CD4-positive, alpha-beta T cell treated with Interleukin-17A for 1 hour (primary cell): ENCODE data around the gene DLG2.
A peak's percentile ranks its signal among the peaks of the same experiment; 100 is the strongest.
"Not testable (repeated sequence)": the region's sequence is repeated elsewhere in the genome, so short reads cannot be mapped to it uniquely, and the experiment has no call there.

Source experiments
- DNase-seq: peaks from one replicate; pipeline ENCODE4 v3.0.0-alpha.2; 2020

Gene DLG2

DNA sequence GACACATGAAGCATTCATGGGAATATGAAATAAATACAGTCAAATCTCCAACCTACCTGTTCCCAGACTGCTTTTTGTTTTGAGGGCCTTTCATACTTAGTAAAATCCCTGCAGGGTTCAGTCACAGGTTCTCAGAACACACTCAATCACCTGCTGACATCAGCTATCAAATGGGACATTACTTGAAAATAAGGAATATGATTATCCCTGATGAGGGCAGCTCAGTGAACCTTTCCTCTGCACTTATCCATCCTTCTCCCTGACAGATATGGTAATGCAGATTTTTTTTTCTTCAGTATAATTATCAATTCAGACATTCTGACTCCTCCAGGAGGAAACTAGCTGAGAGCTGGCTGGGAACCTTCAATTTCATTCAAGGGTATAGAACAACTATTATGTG, 1213.6 kb downstream of the DLG2 start:
- no peak for DNase-seq

DNA sequence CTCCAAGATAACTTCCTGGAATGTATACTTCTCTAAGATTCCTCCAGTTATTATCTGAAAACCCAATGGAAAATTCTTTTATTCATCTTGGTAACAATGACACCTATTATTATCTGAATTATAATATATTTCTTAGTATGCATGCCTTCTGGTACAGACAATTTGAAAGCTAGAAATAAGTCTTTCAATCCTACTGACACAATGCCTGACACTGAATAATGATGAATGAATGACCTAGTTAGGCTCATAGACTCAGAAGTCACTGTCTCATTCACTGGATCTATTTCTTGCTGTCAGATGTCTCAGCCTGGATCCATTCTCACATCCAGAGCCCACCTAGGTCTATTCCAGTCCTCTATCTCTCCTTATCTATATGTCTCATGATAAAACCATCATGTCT, 1214.3 kb downstream of the DLG2 start:
- no peak for DNase-seq

DNA sequence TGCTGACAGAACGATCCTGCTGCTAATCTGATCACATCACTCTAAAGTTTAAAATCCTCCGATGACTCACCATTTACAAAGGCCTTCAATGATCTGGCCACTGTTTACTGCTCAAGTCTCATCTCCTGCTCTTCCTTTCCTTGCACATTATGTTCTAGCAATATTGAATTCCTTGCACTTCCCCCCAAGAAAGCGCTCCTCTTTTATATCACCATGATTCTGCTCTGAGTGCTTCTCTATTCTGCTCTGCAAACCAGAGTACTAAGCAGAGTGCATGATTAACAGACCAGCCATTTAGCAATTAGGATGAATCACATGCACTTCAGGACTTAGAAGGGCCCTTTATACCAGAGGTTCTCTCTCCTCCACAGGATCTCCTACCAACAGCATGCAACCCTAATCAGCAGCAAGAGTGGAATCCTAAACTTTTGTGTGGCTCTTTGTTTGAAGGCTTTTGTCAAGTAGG, 1218.2 kb downstream of the DLG2 start:
- no peak for DNase-seq

DNA sequence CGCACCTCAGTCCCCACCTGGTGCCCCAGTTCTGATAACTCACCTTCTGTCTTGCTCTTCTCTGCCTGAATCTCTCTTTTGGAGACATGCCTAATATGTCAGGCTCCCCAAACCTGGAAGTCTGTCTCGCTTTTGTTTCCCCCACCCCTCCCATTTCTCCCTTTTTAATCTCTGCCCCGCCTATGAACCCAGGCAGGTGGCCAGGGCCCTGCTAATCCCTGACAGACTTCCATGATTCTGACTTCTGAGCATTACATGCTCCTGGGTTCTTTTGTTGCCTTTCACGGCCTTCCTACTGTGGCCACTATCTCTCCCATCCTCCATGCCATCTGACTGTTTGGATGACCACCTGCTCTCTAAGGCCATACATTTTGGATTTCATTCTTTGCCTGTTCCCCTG, 1220.1 kb downstream of the DLG2 start:
- no peak for DNase-seq

DNA sequence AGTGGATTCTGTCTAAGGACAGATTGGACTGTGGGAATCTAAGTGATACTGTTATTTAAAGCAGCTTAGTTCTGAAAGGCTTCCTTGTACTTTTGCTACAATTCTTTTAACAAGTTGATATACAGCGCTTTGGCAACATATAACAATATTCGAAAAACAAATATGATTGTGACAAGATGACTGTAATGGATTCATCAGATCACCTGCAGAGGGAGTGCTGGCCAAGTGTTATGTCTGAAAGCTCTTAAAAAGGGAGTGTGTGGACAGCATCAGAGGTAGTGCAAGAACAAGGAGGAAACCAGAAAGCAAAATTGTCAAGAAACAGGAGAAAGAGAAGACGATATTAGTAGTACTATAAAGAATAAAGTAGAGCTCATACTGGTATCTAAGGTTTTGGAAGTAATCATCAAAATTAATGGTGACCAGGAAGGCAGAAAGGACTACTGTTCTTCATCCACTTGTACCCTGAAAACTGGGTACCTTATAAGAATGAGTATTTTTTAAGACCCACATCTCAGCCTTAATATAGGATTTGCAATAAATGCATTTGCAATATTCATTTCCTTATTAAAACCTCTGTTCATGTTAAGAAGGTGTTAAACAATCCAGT, 1229.0 kb downstream of the DLG2 start:
- DNase-seq, result no peak

DNA sequence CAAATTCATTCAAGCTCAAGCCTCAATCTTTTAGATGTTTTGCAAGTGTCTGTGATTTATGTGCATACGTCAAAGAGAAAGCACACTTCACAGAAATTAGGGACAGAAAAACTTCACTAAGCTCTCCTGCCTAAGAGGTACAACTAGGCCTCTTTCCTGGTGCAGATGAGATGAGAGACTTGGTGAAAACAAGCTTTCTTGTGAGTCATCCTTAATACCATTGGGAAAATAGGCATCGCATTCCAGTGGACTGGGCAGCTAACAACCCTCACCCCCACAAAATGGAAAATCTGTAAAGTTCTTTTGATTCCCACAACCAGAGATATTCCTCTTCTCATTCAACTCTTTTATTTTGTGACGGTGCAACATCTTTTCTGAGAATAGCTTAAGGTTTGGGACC, 1230.6 kb downstream of the DLG2 start:
- DNase-seq, result no peak

DNA sequence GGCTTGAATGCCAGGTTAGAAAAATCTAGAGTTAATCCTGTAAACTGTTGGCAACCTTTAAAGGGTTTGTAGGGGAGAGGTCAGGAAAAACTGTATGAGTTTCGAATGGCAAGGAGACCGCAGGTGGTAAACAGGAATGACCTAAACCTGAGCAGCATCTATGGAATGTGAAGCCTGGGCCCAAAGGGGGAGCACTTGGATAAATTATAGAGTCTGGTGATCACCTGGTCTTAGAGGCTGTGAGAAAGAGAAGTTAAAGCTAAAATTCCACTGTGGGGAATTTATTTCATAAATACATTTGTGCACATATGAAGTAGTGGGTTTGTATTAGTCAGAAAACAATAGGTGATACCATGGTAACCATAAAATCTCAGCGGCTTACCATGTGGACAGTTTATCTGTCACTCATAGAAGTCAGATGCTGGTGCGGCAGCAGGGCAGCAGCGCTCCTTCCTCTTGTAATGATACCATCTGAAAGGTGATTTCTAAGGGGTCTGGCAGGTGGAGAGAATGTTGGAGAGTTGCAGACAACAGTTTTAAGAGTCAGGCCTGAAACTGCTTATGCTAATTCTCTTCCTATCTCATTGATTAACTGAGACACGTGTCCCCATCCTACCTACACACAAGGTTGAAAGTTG, 1236.6 kb downstream of the DLG2 start:
- DNase-seq, result no peak

DNA sequence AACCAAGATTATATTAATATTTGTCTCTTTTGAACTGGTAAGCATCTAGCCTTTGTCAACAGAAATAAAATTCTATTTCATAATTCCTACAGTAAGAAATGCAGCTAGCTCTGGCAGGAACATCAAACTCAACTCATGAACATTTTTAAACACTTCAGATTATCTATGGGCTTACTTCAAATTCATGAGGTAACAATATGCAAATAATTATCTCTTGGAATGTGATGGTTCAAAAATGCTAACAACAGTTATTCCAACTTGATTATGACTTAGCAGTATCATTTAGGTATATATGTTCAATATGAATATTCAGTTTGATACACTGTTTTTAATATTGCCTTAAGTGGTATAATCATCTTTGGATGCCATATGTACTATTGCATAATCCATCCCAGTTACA, 1237.4 kb downstream of the DLG2 start:
- no peak for DNase-seq

DNA sequence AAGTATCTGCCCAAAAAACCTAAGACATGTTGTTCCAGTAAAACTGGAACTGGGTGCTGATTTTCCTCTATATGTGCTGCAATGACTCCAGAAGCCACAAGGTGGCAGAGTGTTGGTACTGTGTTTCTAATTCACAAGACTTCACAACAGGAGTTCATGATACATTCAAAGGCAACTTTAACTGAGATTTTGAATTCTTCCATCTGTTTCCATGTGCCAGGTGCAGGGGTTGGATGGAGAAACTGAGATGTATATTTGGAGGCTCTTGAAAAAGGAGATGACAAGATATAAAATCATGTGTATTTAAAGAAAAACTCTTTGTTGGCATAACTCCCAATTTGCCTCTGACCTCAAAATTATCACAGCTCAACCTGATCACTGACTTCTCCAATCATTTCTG, 1242.4 kb downstream of the DLG2 start:
- peak; percentile 22 for DNase-seq

DNA sequence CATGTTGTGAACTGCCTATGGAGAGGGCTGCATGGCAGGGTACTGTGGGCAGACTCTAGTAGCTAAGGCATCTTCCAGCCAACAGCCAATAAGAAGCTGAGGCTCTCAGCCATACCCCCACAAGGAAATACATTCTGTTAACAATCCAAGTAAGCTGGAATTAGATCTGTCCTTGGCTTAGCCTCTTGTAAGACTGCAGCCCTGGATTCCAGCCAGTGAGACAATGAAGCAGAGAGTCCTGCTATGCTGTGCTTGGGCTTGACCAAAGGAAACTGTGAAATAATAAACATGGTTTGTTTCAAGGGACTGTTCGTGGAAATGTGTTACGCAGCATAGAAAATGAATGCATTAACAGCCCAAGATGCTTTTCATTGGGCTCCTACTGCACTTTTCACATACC, 1243.6 kb downstream of the DLG2 start:
- DNase-seq, result no peak

DNA sequence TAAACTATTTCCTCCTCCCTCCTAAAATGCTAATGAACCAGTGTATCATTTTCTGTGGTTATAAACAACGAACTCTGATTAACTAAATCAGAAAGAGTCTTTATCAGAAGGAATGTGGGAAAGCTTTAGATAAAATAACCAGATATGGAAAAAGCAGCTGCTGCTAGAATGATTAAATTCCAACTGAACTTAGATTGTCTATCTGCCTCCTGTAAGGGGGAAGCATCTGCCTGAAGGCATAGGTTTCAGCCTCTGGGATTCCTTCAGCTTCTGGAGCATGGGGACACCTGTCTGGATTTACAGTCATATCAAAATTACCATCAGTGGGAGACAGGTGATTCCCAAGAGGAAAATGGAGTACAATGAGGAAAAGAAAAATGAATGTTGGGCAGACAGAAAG, 1245.5 kb downstream of the DLG2 start:
- no peak for DNase-seq

DNA sequence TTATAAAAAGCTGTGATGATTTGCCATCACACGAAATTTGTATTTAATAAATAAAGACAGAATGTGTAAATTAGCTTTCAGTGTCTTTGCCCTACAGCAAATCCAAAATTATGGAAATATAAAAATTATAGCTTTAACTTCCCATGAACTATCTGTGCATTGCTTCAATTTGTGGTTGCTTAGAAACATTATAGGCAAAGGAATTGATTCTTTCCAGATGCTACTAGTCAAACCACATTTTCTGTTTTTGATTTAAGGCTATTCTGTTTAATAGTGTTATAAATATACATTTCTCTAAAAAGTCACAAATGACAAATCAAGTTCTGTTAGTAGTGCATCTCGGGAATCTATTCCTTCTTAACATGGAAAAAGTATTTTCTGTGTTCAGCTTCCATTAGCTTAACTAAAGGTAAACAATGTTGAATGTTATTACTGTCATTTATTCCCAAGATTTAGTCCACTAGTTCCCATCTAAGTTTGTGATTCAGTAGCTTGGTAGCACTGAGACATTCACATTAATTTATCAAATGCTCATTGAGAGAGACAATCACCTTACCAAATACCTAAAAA, 1254.7 kb downstream of the DLG2 start:
- DNase-seq, result no peak

DNA sequence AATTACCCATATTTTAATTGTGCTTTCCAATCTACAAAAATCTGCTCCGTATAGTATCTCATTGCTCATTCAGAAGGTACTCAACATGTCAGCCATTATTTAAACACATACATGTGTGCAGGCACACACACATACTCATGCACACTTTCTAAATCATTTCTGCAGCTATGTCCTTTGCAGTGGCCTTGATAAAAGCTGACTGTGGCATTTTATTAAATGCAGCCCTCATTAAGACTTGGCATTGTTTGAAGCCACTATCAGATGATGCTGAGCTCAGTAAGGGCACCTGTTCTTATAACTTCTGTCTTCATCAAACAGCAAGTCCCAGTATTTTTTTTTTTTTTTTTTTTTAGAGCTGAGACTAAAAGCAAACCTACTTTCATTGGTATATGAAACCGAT, 1269.1 kb downstream of the DLG2 start:
- DNase-seq, result no peak

DNA sequence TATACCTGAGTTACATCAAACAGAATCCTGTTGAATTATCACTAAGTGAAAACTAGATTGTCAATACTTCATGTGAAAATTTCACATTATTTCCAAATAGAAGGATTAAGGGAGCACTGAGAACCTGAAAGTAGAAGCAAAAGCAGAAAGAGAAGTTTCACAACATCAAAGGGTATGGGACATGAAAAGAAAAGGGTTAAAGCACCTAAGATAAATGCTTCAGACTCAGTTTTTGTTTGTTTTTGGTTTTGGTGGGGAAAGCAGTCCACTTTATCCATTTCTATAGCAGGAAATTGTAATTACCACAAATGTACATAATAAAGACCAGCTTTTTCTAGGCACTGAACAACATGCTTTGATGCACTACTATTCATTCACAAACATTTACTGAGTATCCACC, 1271.2 kb downstream of the DLG2 start:
- DNase-seq, result no peak

DNA sequence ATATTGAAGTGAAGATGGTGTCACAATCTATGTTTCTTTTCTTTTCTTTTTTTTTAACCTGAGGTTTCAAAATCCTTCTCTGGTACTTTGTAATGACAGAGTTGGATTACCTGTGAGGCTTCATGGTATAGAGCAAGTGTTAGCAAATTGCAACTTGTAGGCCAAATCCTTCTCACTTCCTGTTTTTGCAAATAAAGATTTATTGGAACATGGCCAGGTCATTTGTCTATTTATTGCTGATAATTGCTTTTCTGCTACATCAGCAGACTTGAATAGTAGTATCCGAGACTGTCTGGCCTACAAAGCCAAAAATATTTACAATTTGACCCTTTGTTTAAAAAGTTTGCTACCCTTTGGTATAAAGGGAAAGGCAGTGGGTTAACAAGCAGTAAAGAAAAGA, 1281.5 kb downstream of the DLG2 start:
- no peak for DNase-seq

DNA sequence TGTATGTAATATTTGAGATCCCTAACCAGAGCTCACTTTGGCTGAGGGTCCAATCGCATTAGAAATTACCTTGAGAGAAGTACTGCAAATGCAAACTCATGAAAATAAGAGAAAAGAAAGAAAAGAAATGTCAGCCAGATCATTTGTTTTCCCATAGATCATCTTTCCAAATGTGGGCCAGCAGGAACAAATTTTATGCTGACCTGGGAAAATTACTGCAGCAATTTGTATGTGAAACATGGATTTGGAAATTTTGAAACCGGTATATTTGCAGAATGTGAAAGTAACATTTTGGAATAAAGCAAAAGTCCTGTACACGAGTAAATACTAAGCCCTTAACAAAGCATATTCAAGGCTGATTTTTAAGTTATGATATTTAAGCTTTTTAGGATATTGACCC, 1282.1 kb downstream of the DLG2 start:
- no peak for DNase-seq

DNA sequence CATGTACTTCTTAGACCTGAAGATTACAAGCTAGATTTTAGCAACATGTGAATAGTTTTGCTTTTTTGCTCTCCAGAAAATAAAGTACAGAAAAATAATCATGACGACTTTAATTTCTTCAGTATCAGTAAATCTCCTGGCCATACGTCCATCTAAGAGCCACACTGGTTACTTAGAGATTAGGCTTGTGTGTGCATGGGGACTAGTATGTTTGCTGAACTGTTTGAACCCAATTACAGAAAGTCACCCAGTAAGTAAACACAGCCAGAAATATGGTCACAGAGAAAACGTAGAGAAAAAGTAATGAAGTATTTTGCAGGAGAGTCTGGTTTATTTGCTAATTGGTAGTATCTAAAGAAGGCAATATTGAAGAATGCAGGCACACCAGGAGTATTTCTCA, 1287.3 kb downstream of the DLG2 start:
- DNase-seq, result no peak

DNA sequence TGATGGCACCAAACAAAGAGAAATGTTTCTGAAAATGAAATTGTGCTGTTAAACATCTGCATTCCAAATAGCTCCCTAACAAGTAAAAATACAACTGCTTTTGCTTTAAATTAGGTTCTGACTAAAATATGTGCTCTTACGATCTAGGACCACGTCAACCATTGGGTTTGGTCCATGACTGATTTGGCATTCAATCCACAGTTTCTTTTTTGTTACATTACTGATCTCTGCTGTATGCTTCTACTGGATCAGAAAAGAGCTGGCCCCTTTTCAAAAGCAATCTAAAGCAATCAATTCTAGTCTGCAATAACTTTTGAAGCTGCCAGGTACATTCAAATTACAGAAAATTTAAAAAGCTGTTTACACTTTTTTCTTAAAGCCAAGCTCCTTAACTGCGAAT, 1293.9 kb downstream of the DLG2 start:
- DNase-seq, result no peak

DNA sequence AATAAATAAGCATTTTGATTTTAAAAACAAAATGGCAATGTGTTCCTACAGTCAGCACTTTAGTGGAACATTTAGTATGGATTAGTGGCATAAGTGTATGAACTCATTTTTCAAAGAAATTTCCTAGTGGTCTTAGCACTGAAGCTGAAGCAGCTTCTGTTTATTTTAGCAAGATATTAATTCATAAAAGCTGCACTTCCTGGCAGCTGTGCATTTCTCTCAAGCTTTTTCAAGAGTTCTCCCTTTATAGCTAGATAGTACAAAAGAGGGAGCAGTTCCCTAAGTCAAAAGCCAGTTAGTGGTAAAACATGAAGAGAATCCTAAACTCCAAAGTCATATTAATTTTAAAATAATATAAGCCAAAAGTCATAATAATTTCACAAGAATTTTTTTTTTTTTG, 1304.9 kb downstream of the DLG2 start:
- no peak for DNase-seq

DNA sequence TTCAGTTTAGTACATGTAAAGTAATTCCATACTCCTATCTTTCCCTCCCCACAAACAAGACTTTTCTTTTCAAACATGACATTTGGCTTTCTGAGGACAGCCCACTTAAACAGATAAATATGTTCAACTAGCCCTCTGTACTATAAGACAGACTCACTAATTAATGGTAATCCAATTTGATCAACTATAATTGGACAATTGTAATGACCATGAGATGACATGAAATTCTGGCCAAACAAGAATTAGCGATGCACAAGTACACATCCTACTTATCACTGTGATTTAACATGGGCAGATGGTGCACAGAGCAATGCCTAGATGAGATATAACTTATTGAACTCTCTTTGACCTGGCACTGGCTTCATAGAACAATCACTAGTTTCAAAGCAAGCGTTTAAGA, 1307.3 kb downstream of the DLG2 start:
- no peak for DNase-seq

DNA sequence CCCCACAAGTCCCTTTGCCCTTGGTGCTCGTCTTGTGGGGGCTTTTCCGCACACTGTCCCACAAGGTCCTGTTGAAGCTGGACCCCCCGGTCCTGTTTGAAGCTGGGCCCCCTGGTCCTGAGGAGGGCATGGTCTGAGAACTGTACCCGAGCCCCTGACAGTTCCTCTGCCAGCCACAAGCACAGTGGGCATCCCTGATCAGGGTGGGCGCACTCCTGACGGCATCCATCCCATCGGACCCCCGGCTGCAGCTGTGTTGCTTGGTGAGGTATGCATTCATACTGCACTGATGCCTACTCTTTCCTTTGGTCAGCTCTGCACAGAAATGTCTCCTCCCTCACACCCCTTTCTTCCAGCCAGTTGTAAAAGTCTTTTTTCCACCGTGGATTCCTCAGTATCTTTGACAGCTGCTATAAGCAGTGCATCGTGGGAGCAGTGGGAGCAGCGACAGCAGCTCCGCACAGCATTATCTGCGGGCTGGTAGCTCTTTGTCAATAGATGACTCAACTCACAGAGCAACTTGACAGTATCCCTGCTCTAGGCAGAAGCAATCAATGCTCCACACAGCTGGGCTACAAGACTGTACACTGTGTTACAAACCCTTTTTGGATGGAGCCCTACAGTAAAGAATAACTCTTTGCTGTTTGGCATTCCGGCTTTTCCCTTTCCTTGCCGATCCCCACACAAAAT, 1310.1 kb downstream of the DLG2 start:
- no peak for DNase-seq

DNA sequence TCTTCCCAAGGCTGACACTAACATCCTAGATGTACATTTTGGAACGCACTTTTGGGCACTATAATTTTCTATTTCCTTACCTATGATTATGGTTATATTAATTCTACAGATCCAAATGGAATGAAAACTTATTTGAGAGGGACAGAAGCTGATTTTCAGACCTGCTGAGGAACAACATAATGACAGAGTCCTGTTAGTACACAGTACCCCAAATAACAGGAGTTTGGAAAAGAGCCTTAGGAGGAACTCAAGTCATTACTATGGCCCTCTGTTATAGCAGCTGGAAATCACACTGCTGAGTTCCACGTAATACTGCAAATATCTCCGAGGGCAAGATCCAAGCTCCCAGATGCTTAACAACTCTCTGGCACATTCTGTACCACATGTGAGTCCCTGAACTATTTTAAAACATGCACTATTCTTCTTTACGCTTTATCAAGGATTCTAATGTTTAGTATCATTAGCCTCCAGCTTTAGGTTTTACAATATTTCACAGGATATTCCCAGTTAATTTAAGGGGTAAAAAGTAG, 1313.2 kb downstream of the DLG2 start:
- no peak for DNase-seq

DNA sequence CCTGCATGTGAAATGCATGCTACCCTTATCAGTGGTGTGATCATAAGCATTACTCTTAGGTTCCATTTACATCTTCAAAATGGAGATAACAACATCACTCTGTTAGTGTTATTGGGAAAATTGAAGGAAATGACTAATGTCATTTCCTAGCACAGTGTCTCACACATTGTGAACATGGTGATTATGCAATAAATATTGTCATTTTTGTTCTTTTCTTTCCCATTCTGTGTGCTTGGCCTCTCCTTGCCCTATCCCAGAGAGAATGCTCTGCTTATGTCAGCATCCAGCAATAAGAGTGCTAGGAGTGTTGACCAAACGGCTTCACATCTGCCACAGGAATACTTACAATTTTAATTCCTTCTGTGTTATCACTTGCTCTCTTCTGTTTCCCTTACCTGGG, 1316.9 kb downstream of the DLG2 start:
- no peak for DNase-seq

DNA sequence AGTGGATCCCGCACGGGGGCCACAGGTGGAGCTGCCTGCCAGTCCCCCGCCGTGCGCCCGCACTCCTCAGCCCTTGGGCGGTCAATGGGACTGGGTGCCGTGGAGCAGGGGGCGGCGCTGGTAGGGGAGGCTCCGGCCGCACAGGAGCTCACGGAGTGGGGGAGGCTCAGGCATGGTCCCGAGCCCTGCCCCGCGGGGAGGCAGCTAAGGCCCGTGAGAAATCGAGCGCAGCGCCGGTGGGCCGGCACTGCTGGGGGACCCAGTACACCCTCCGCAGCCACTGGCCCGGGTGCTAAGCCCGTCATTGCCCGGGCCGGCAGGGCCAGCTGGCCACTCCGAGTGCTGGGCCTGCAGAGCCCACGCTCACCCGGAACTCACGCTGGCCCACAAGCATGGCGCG, 1318.7 kb downstream of the DLG2 start:
- DNase-seq, result not testable (repeated sequence)
